Measurements from ENCODE around the gene NECAP2.
"Not testable (repeated sequence)": the region's sequence is repeated elsewhere in the genome, so short reads cannot be mapped to it uniquely, and the experiment has no call there.

Gene NECAP2

GRCh38 chr1:16447641-16448040 lies 7.1 kb downstream of the NECAP2 start:
- no peaks in the 10 kb centered on the region for H3K4me1 ChIP-seq (ENCODE audit: control insufficient read depth, insufficient read depth, low read length)
- H3K9ac ChIP-seq (ENCODE audit: low read depth, low read length), result no peak overlapping the region
- peaks cover 21% of the 10 kb centered on the region for H3K36me3 ChIP-seq (ENCODE audit: control insufficient read depth, insufficient read depth, low read length)
- no peak overlapping the region for H3K4me3 ChIP-seq (ENCODE audit: low read depth, low read length)
- no peaks in the 10 kb centered on the region for H3K9me3 ChIP-seq (ENCODE audit: control insufficient read depth, insufficient read depth, low read length)
- H3K27me3 ChIP-seq (ENCODE audit: control insufficient read depth, insufficient read depth, low read length), result peaks cover 3% of the 10 kb centered on the region

GRCh38 chr1:16449065-16449464 lies 8.5 kb downstream of the NECAP2 start:
- Histone ChIP-seq H3K9me3 (ENCODE audit: control insufficient read depth, insufficient read depth, low read length) (no peaks in the 10 kb centered on the region), H3K36me3 (ENCODE audit: control insufficient read depth, insufficient read depth, low read length) (peaks cover 21% of the 10 kb centered on the region)

GRCh38 chr1:16449666-16450065 lies 9.1 kb downstream of the NECAP2 start:
- Histone ChIP-seq H3K4me1 (ENCODE audit: control insufficient read depth, insufficient read depth, low read length) (no peaks in the 10 kb centered on the region), H3K9me3 (ENCODE audit: control insufficient read depth, insufficient read depth, low read length) (no peaks in the 10 kb centered on the region), H3K4me3 (ENCODE audit: low read depth, low read length) (no peak overlapping the region), H3K9ac (ENCODE audit: low read depth, low read length) (no peak overlapping the region), H3K36me3 (ENCODE audit: control insufficient read depth, insufficient read depth, low read length) (peaks cover 18% of the 10 kb centered on the region), H3K27me3 (ENCODE audit: control insufficient read depth, insufficient read depth, low read length) (no peaks in the 10 kb centered on the region)

More at GRCh38 chr1:16449065-16449464, 8.5 kb downstream of the NECAP2 start:
- no peak overlapping the region for H3K4me3 ChIP-seq (ENCODE audit: low read depth, low read length)
- H3K4me1 ChIP-seq (ENCODE audit: control insufficient read depth, insufficient read depth, low read length), result no peaks in the 10 kb centered on the region
- H3K9ac ChIP-seq (ENCODE audit: low read depth, low read length), result no peak overlapping the region
- H3K27me3 ChIP-seq (ENCODE audit: control insufficient read depth, insufficient read depth, low read length), result no peaks in the 10 kb centered on the region

GRCh38 chr1:16450863-16451481 lies 10.4 kb downstream of the NECAP2 start:
- no peaks in the 10 kb centered on the region for H3K9me3 ChIP-seq (ENCODE audit: control insufficient read depth, insufficient read depth, low read length)
- H3K36me3 ChIP-seq (ENCODE audit: control insufficient read depth, insufficient read depth, low read length), result peaks cover 17% of the 10 kb centered on the region
- H3K9ac ChIP-seq (ENCODE audit: low read depth, low read length), result no peak overlapping the region
- H3K27me3 ChIP-seq (ENCODE audit: control insufficient read depth, insufficient read depth, low read length), result no peaks in the 10 kb centered on the region
- no peak overlapping the region for H3K4me3 ChIP-seq (ENCODE audit: low read depth, low read length)
- H3K4me1 ChIP-seq (ENCODE audit: control insufficient read depth, insufficient read depth, low read length), result no peaks in the 10 kb centered on the region

GRCh38 chr1:16451841-16452528 lies 11.5 kb downstream of the NECAP2 start:
- H3K27me3 ChIP-seq (ENCODE audit: control insufficient read depth, insufficient read depth, low read length), result no peaks in the 10 kb centered on the region
- H3K9me3 ChIP-seq (ENCODE audit: control insufficient read depth, insufficient read depth, low read length), result no peaks in the 10 kb centered on the region
- H3K4me3 ChIP-seq (ENCODE audit: low read depth, low read length), result no peak overlapping the region
- H3K9ac ChIP-seq (ENCODE audit: low read depth, low read length), result no peak overlapping the region
- peaks cover 19% of the 10 kb centered on the region for H3K36me3 ChIP-seq (ENCODE audit: control insufficient read depth, insufficient read depth, low read length)
- no peaks in the 10 kb centered on the region for H3K4me1 ChIP-seq (ENCODE audit: control insufficient read depth, insufficient read depth, low read length)

- H3K4me3 ChIP-seq (ENCODE audit: low read depth, low read length); H3K9me3 ChIP-seq (ENCODE audit: control insufficient read depth, insufficient read depth, low read length); H3K4me1 ChIP-seq (ENCODE audit: control insufficient read depth, insufficient read depth, low read length); H3K9ac ChIP-seq (ENCODE audit: low read depth, low read length); H3K27me3 ChIP-seq (ENCODE audit: control insufficient read depth, insufficient read depth, low read length): not testable (repeated sequence)
- peaks cover 18% of the 10 kb centered on the region for H3K36me3 ChIP-seq (ENCODE audit: control insufficient read depth, insufficient read depth, low read length)
These were observed 14.4 kb downstream of the NECAP2 start for GRCh38 chr1:16454909-16455308.

- H3K9me3 ChIP-seq (ENCODE audit: control insufficient read depth, insufficient read depth, low read length); H3K4me3 ChIP-seq (ENCODE audit: low read depth, low read length); H3K9ac ChIP-seq (ENCODE audit: low read depth, low read length); H3K27me3 ChIP-seq (ENCODE audit: control insufficient read depth, insufficient read depth, low read length); H3K4me1 ChIP-seq (ENCODE audit: control insufficient read depth, insufficient read depth, low read length): not testable (repeated sequence)
- peaks cover 18% of the 10 kb centered on the region for H3K36me3 ChIP-seq (ENCODE audit: control insufficient read depth, insufficient read depth, low read length)
These were observed 15.6 kb downstream of the NECAP2 start for GRCh38 chr1:16456151-16456550.

- Histone ChIP-seq H3K27me3 (ENCODE audit: control insufficient read depth, insufficient read depth, low read length) (no peaks in the 10 kb centered on the region), H3K36me3 (ENCODE audit: control insufficient read depth, insufficient read depth, low read length) (peaks cover 11% of the 10 kb centered on the region), H3K9me3 (ENCODE audit: control insufficient read depth, insufficient read depth, low read length) (no peaks in the 10 kb centered on the region), H3K9ac (ENCODE audit: low read depth, low read length) (no peak overlapping the region), H3K4me1 (ENCODE audit: control insufficient read depth, insufficient read depth, low read length) (no peaks in the 10 kb centered on the region), H3K4me3 (ENCODE audit: low read depth, low read length) (no peak overlapping the region)
These were observed 18.3 kb downstream of the NECAP2 start for GRCh38 chr1:16458831-16459230.

- H3K27me3 ChIP-seq (ENCODE audit: control insufficient read depth, insufficient read depth, low read length), result no peaks in the 10 kb centered on the region
- H3K4me3 ChIP-seq (ENCODE audit: low read depth, low read length), result no peak overlapping the region
- peaks cover 11% of the 10 kb centered on the region for H3K36me3 ChIP-seq (ENCODE audit: control insufficient read depth, insufficient read depth, low read length)
- H3K9me3 ChIP-seq (ENCODE audit: control insufficient read depth, insufficient read depth, low read length), result no peaks in the 10 kb centered on the region
- no peak overlapping the region for H3K9ac ChIP-seq (ENCODE audit: low read depth, low read length)
- H3K4me1 ChIP-seq (ENCODE audit: control insufficient read depth, insufficient read depth, low read length), result no peaks in the 10 kb centered on the region
These were observed 18.9 kb downstream of the NECAP2 start for GRCh38 chr1:16459352-16459925.

- Histone ChIP-seq H3K4me3 (ENCODE audit: low read depth, low read length) (no peak overlapping the region), H3K27me3 (ENCODE audit: control insufficient read depth, insufficient read depth, low read length) (no peaks in the 10 kb centered on the region), H3K4me1 (ENCODE audit: control insufficient read depth, insufficient read depth, low read length) (no peaks in the 10 kb centered on the region), H3K36me3 (ENCODE audit: control insufficient read depth, insufficient read depth, low read length) (peaks cover 9% of the 10 kb centered on the region), H3K9ac (ENCODE audit: low read depth, low read length) (no peak overlapping the region), H3K9me3 (ENCODE audit: control insufficient read depth, insufficient read depth, low read length) (no peaks in the 10 kb centered on the region)
These were observed 21.2 kb downstream of the NECAP2 start for GRCh38 chr1:16461681-16462080.

GRCh38 chr1:16462773-16463330 lies 22.3 kb downstream of the NECAP2 start:
- H3K4me1 ChIP-seq (ENCODE audit: control insufficient read depth, insufficient read depth, low read length), result no peaks in the 10 kb centered on the region

More at GRCh38 chr1:16462773-16463330, 22.3 kb downstream of the NECAP2 start:
- H3K9me3 ChIP-seq (ENCODE audit: control insufficient read depth, insufficient read depth, low read length), result no peaks in the 10 kb centered on the region
- H3K27me3 ChIP-seq (ENCODE audit: control insufficient read depth, insufficient read depth, low read length), result no peaks in the 10 kb centered on the region
- no peak overlapping the region for H3K4me3 ChIP-seq (ENCODE audit: low read depth, low read length)
- H3K36me3 ChIP-seq (ENCODE audit: control insufficient read depth, insufficient read depth, low read length), result peaks cover 9% of the 10 kb centered on the region
- H3K9ac ChIP-seq (ENCODE audit: low read depth, low read length), result no peak overlapping the region

Measured in iPS-15b (cell line).